HEK293 (cell line): ENCODE measurements around the gene RIMS1.

ENCODE experiments used
- CTCF ChIA-PET: fragments of 350-600 bp; formaldehyde crosslinking; extraction: SDS; loops from one replicate; lab custom pipeline; 2021; ENCODE audit warnings: antibody characterized with exemption; lab: Yijun Ruan, JAX
- POLR2A ChIA-PET: fragments of 300-600 bp; formaldehyde crosslinking; extraction: SDS; loops from one replicate; lab custom pipeline; 2020; ENCODE audit warnings: antibody characterized with exemption, inconsistent platforms; lab: Yijun Ruan, JAX
- H3K27ac ChIP-seq: fragments of 200-500 bp; sonication (Bioruptor generic); 2 replicates; pipeline ENCODE4 v1.5.1; 2014; ENCODE audit warnings: low read depth, low read length, control low read depth, inconsistent platforms; ENCODE audit errors: extremely low read depth
- H3K36me3 ChIP-seq, 2 experiments: fragments of 200-500 bp in 1 of 2; sonication (Bioruptor generic) in 1 of 2; 1 replicate in 1 of 2; 2 replicates in 1 of 2; pipeline ENCODE4 v1.5.1; 2014 to 2017; ENCODE audit warnings: inconsistent platforms in 2 of 2, low read length in 2 of 2; ENCODE audit not compliant: control insufficient read depth in 2 of 2, insufficient read depth in 1 of 2
- H3K4me1 ChIP-seq: fragments of 200-500 bp; sonication (Bioruptor generic); 2 replicates; pipeline ENCODE4 v1.5.1; 2014; ENCODE audit warnings: mild to moderate bottlenecking, low read length, inconsistent platforms; ENCODE audit not compliant: control insufficient read depth, insufficient read depth
- H3K4me3 ChIP-seq: 2 replicates; pipeline ENCODE4 v1.5.1; 2011; ENCODE audit warnings: low read depth, mild to moderate bottlenecking, control low read depth, low read length, moderate library complexity
- H3K9me3 ChIP-seq: fragments of 200-500 bp; sonication (Bioruptor generic); 2 replicates; pipeline ENCODE4 v1.5.1; 2014; ENCODE audit warnings: low read depth, low read length, inconsistent platforms; ENCODE audit not compliant: control insufficient read depth, insufficient read depth
- BCL11A ChIP-seq: fragments of 450-650 bp; formaldehyde crosslinking; IDR thresholded peaks from 2 replicates; pipeline ENCODE4 v1.5.1; 2016; ENCODE audit warnings: low read depth, missing biosample characterization, missing genetic modification characterization
- EGR2 ChIP-seq: fragments of 450-650 bp; formaldehyde crosslinking; IDR thresholded peaks from 2 replicates; pipeline ENCODE4 v1.5.1; 2016; ENCODE audit warnings: low read depth, missing biosample characterization, missing genetic modification characterization
- GLIS2 ChIP-seq: fragments of 450-650 bp; formaldehyde crosslinking; IDR thresholded peaks from 2 replicates; pipeline ENCODE4 v1.5.1; 2016; ENCODE audit warnings: missing biosample characterization, missing genetic modification characterization
- HOXD13 ChIP-seq: sonication (generic); formaldehyde crosslinking; IDR thresholded peaks from 2 replicates; pipeline ENCODE4 v1.8.0; 2022; ENCODE audit warnings: missing genetic modification reagents, borderline replicate concordance
- MZF1 ChIP-seq: fragments of 450-650 bp; formaldehyde crosslinking; IDR thresholded peaks from 2 replicates; pipeline ENCODE4 v1.5.1; 2017; ENCODE audit warnings: missing biosample characterization, missing genetic modification characterization, borderline replicate concordance
- SALL2 ChIP-seq: fragments of 450-650 bp; formaldehyde crosslinking; IDR thresholded peaks from 2 replicates; pipeline ENCODE4 v1.5.0; 2017; ENCODE audit warnings: missing biosample characterization, mild to moderate bottlenecking, missing genetic modification characterization, borderline replicate concordance
- YY1 ChIP-seq: fragments of 450-650 bp; formaldehyde crosslinking; IDR thresholded peaks from 2 replicates; pipeline ENCODE4 v1.5.1; 2018; ENCODE audit warnings: missing biosample characterization, missing genetic modification characterization
- ZBTB21 ChIP-seq: fragments of 450-650 bp; formaldehyde crosslinking; IDR thresholded peaks from 2 replicates; pipeline ENCODE4 v1.5.1; 2017; ENCODE audit warnings: missing biosample characterization, missing genetic modification characterization
- ZFP3 ChIP-seq: fragments of 450-650 bp; formaldehyde crosslinking; IDR thresholded peaks from 2 replicates; pipeline ENCODE4 v1.5.1; 2016; ENCODE audit warnings: low read depth, missing biosample characterization, missing genetic modification characterization
- ZNF114 ChIP-seq: fragments of 450-650 bp; formaldehyde crosslinking; IDR thresholded peaks from 2 replicates; pipeline ENCODE4 v1.5.0; 2017; ENCODE audit warnings: missing biosample characterization, missing genetic modification characterization
- ZNF121 ChIP-seq: fragments of 450-650 bp; formaldehyde crosslinking; IDR thresholded peaks from 2 replicates; pipeline ENCODE4 v1.5.1; 2016; ENCODE audit warnings: missing biosample characterization, missing genetic modification characterization
- ZNF132 ChIP-seq: fragments of 450-650 bp; formaldehyde crosslinking; IDR thresholded peaks from 2 replicates; pipeline ENCODE4 v1.5.1; 2017; ENCODE audit warnings: missing biosample characterization, missing genetic modification characterization, borderline replicate concordance
- ZNF138 ChIP-seq: fragments of 450-650 bp; formaldehyde crosslinking; IDR thresholded peaks from 2 replicates; pipeline ENCODE4 v1.5.1; 2016; ENCODE audit warnings: missing biosample characterization, missing genetic modification characterization, borderline replicate concordance
- ZNF155 ChIP-seq: fragments of 450-650 bp; formaldehyde crosslinking; IDR thresholded peaks from 2 replicates; pipeline ENCODE4 v1.5.1; 2016; ENCODE audit warnings: missing biosample characterization, missing genetic modification characterization
- ZNF157 ChIP-seq: fragments of 450-650 bp; formaldehyde crosslinking; IDR thresholded peaks from 2 replicates; pipeline ENCODE4 v1.5.1; 2016; ENCODE audit warnings: missing biosample characterization, missing genetic modification characterization
- ZNF174 ChIP-seq: fragments of 450-650 bp; formaldehyde crosslinking; IDR thresholded peaks from 2 replicates; pipeline ENCODE4 v1.5.0; 2017; ENCODE audit warnings: missing biosample characterization, mild to moderate bottlenecking, missing genetic modification characterization
- ZNF266 ChIP-seq: fragments of 450-650 bp; formaldehyde crosslinking; IDR thresholded peaks from 2 replicates; pipeline ENCODE4 v1.5.1; 2016; ENCODE audit warnings: missing biosample characterization, missing genetic modification characterization, low read depth
- ZNF350 ChIP-seq: fragments of 450-650 bp; formaldehyde crosslinking; IDR thresholded peaks from 2 replicates; pipeline ENCODE4 v1.5.0; 2017; ENCODE audit warnings: missing biosample characterization, mild to moderate bottlenecking, missing genetic modification characterization
- ZNF37A ChIP-seq: fragments of 450-650 bp; IDR thresholded peaks from 2 replicates; pipeline ENCODE4 v1.5.1; 2018; ENCODE audit warnings: missing biosample characterization, missing genetic modification characterization
- ZNF394 ChIP-seq: fragments of 450-650 bp; formaldehyde crosslinking; IDR thresholded peaks from 2 replicates; pipeline ENCODE4 v1.5.1; 2016; ENCODE audit warnings: missing biosample characterization, missing genetic modification characterization, mild to moderate bottlenecking, moderate library complexity, borderline replicate concordance
- ZNF48 ChIP-seq: fragments of 450-650 bp; formaldehyde crosslinking; IDR thresholded peaks from 2 replicates; pipeline ENCODE4 v1.5.1; 2016; ENCODE audit warnings: missing biosample characterization, missing genetic modification characterization
- ZNF600 ChIP-seq: fragments of 450-650 bp; formaldehyde crosslinking; IDR thresholded peaks from 2 replicates; pipeline ENCODE4 v1.5.1; 2016; ENCODE audit warnings: missing biosample characterization, missing genetic modification characterization
- ZNF621 ChIP-seq: fragments of 450-650 bp; formaldehyde crosslinking; IDR thresholded peaks from 2 replicates; pipeline ENCODE4 v1.5.1; 2017; ENCODE audit warnings: missing biosample characterization, missing genetic modification characterization
- ZNF624 ChIP-seq: fragments of 450-650 bp; formaldehyde crosslinking; IDR thresholded peaks from 2 replicates; pipeline ENCODE4 v1.5.1; 2017; ENCODE audit warnings: missing biosample characterization, missing genetic modification characterization
- ZNF707 ChIP-seq: fragments of 450-650 bp; formaldehyde crosslinking; IDR thresholded peaks from 2 replicates; pipeline ENCODE4 v1.5.1; 2016; ENCODE audit warnings: missing biosample characterization, missing genetic modification characterization
- ZNF768 ChIP-seq: fragments of 450-650 bp; formaldehyde crosslinking; IDR thresholded peaks from 2 replicates; pipeline ENCODE4 v1.5.1; 2018; ENCODE audit warnings: missing biosample characterization, mild to moderate bottlenecking, missing genetic modification characterization
- TF ChIP-seq, protein P1 (sequence below): fragments of 450-650 bp; IDR thresholded peaks from 2 replicates; pipeline ENCODE4 v1.5.1; 2018; ENCODE audit warnings: missing biosample characterization, missing genetic modification characterization
- TF ChIP-seq, protein P2 (sequence below): fragments of 450-650 bp; formaldehyde crosslinking; IDR thresholded peaks from 2 replicates; pipeline ENCODE4 v1.5.1; 2017; ENCODE audit warnings: missing biosample characterization, missing genetic modification characterization

Gene RIMS1

DNA sequence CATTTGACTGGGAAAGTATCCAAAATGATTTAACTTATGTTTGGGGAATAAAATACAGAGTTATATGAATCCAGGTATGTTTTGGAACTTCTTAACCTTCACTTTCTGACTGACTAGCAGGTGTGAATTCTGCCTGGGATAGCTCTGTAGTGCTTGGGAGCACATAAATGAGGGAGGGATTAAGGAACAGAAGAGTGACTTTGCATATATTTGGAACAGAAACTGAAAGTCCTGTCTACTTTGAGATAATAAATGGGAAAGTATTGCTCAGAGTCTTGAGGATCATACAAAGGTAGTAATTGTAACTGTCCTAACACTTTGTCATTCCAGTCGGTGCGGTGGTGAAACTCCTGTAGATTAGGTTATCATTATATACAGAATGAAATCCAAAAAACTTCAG, 317.6 kb downstream of the RIMS1 start:
- Histone ChIP-seq H3K4me1 (no peaks in the 10 kb centered on the region), H3K36me3 (no peaks in the 10 kb centered on the region), H3K4me3 (no peak overlapping the region), H3K9me3 (no peaks in the 10 kb centered on the region), H3K27ac (no peak overlapping the region)
- CTCF ChIA-PET, result interaction anchor here (0.6 kb wide), 1 partner anchor 246 kb away, joined by 3 read pairs; no protein-coding TSS in a partner anchor
- POLR2A ChIA-PET, result no interaction called here
- TF ChIP-seq GLIS2 (tag by site-specific recombination), result no peak
- TF ChIP-seq ZNF121 (tag by site-specific recombination), result no peak
- TF ChIP-seq SALL2 (tag by site-specific recombination), result no peak
- TF ChIP-seq ZNF174 (tag by site-specific recombination), result no peak
- TF ChIP-seq BCL11A (tag by site-specific recombination), result no peak
- TF ChIP-seq ZNF621 (tag by site-specific recombination), result no peak
- no peak for TF ChIP-seq ZNF114 (tag by site-specific recombination)
- TF ChIP-seq ZNF266, result no peak
- TF ChIP-seq MZF1 (tag by site-specific recombination), result no peak
- TF ChIP-seq, protein P1, sequence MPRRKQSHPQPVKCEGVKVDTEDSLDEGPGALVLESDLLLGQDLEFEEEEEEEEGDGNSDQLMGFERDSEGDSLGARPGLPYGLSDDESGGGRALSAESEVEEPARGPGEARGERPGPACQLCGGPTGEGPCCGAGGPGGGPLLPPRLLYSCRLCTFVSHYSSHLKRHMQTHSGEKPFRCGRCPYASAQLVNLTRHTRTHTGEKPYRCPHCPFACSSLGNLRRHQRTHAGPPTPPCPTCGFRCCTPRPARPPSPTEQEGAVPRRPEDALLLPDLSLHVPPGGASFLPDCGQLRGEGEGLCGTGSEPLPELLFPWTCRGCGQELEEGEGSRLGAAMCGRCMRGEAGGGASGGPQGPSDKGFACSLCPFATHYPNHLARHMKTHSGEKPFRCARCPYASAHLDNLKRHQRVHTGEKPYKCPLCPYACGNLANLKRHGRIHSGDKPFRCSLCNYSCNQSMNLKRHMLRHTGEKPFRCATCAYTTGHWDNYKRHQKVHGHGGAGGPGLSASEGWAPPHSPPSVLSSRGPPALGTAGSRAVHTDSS (tag by site-specific recombination), result no peak
- TF ChIP-seq YY1 (tag by site-specific recombination), result no peak
- no peak for TF ChIP-seq ZBTB21
- TF ChIP-seq ZNF707 (tag by site-specific recombination), result no peak
- no peak for TF ChIP-seq ZNF157 (tag by site-specific recombination)
- no peak for TF ChIP-seq ZNF132 (tag by site-specific recombination)
- TF ChIP-seq ZNF394 (tag by site-specific recombination), result no peak
- TF ChIP-seq ZNF48 (tag by site-specific recombination), result no peak
- no peak for TF ChIP-seq ZNF624 (tag by site-specific recombination)
- no peak for TF ChIP-seq ZNF37A (tag by site-specific recombination)

DNA sequence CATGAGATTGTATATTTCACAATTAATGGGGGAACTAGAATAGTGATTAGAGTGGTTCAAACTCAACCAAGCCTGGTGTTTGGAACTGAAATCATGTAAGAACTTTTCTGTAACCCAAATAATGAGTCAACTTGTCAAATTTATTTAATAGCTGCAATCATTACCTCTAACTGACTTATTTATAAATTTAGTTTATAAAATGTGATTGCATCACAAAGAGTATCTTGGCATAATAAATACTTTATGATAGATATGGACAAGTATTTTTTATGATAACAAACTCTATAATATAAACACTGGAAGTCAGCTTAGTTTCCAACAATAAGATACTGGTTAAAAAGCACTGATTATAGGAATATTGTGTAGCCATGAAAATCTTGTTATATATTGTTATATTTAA, 319.1 kb downstream of the RIMS1 start:
- Histone ChIP-seq H3K4me3 (no peak overlapping the region), H3K27ac (no peak overlapping the region), H3K9me3 (no peaks in the 10 kb centered on the region), H3K36me3 (no peaks in the 10 kb centered on the region), H3K4me1 (no peaks in the 10 kb centered on the region)
- ChIA-PET POLR2A (no interaction called here), CTCF (interaction anchor here (0.6 kb wide), 2 partner anchors 85 to 158 kb away, joined by 3 read pairs; no protein-coding TSS in a partner anchor)
- TF ChIP-seq, protein P2, sequence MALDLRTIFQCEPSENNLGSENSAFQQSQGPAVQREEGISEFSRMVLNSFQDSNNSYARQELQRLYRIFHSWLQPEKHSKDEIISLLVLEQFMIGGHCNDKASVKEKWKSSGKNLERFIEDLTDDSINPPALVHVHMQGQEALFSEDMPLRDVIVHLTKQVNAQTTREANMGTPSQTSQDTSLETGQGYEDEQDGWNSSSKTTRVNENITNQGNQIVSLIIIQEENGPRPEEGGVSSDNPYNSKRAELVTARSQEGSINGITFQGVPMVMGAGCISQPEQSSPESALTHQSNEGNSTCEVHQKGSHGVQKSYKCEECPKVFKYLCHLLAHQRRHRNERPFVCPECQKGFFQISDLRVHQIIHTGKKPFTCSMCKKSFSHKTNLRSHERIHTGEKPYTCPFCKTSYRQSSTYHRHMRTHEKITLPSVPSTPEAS, result no peak
- TF ChIP-seq ZNF138 (no peak), ZNF155 (tag by site-specific recombination) (no peak), BCL11A (tag by site-specific recombination) (no peak), ZNF600 (tag by site-specific recombination) (no peak), HOXD13 (CRISPR knock-in tag) (no peak), ZNF350 (tag by site-specific recombination) (no peak), ZFP3 (tag by site-specific recombination) (no peak), EGR2 (tag by site-specific recombination) (no peak), ZNF768 (no peak)
